AG04449 (cell line): Measurements from ENCODE around the gene LRRIQ1.

ENCODE experiments used
- CTCF ChIA-PET: fragments of 350-600 bp; formaldehyde crosslinking; extraction: SDS; loops from one replicate; lab custom pipeline; 2021; ENCODE audit warnings: antibody characterized with exemption; lab: Yijun Ruan, JAX
- POLR2A ChIA-PET: fragments of 400-600, 350-600 bp; formaldehyde crosslinking; extraction: SDS; loops from one replicate; lab custom pipeline; 2020; ENCODE audit warnings: antibody characterized with exemption, inconsistent platforms; lab: Yijun Ruan, JAX
- DNase-seq: peaks from one replicate; pipeline ENCODE4 v3.0.0-alpha.2; 2010; ENCODE audit warnings: low read depth, low spot score
- H3K4me3 ChIP-seq: 2 replicates; pipeline ENCODE4 v1.5.1; 2011; ENCODE audit warnings: low read depth, mild to moderate bottlenecking, control low read depth, low read length
- TF ChIP-seq, protein P1 (sequence below): IDR thresholded peaks from one replicate; pipeline ENCODE4 v1.5.1; 2011; ENCODE audit warnings: mild to moderate bottlenecking, moderate library complexity, low read length, control low read depth, inconsistent platforms; ENCODE audit not compliant: insufficient read depth; ENCODE audit errors: missing control alignments

Gene LRRIQ1

DNA sequence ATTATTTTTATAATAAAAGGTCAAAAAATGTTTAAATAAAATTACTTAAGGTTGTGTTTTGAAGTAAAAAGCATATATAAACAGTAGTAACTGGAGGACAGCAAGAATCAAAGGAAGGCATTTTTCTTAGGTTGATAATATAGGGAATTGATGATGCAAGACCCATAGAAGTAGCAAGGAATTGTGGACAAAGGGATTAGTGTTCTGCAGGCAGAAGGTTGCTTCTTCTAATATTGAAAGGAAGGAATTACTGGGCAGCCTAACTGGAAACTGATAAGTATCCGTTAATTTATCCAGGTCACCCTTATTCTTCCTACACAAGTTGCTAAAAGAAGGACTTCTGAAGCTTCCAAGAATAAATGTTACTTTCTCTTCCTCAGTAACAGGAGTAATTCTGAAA, 189.3 kb downstream of the LRRIQ1 start:
- no peak overlapping the region for H3K4me3 ChIP-seq
- DNase-seq = no peak
- POLR2A ChIA-PET = no interaction called here
- TF ChIP-seq, protein P1, sequence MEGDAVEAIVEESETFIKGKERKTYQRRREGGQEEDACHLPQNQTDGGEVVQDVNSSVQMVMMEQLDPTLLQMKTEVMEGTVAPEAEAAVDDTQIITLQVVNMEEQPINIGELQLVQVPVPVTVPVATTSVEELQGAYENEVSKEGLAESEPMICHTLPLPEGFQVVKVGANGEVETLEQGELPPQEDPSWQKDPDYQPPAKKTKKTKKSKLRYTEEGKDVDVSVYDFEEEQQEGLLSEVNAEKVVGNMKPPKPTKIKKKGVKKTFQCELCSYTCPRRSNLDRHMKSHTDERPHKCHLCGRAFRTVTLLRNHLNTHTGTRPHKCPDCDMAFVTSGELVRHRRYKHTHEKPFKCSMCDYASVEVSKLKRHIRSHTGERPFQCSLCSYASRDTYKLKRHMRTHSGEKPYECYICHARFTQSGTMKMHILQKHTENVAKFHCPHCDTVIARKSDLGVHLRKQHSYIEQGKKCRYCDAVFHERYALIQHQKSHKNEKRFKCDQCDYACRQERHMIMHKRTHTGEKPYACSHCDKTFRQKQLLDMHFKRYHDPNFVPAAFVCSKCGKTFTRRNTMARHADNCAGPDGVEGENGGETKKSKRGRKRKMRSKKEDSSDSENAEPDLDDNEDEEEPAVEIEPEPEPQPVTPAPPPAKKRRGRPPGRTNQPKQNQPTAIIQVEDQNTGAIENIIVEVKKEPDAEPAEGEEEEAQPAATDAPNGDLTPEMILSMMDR = no peak
- CTCF ChIA-PET = no interaction called here

DNA sequence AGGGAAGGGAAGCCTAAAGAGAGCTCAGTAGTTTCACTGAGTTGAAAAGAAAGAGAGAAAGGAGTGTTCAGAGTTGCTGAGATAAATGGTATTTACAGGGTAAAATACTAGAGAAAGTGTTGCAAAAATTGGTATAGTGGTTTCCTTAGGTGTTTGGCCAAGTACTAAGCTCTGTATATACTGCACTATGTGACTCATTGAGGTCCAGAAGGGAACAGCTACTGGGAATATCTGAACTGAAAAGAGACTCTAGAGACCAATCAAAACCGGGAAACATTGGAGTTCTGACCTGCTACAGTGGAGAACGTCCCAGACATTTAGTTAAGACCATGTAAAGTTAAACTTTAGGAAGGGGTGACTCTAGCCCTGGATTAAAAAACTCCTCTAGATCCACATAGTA, 201.2 kb downstream of the LRRIQ1 start:
- TF ChIP-seq, protein P1 = no peak

DNA sequence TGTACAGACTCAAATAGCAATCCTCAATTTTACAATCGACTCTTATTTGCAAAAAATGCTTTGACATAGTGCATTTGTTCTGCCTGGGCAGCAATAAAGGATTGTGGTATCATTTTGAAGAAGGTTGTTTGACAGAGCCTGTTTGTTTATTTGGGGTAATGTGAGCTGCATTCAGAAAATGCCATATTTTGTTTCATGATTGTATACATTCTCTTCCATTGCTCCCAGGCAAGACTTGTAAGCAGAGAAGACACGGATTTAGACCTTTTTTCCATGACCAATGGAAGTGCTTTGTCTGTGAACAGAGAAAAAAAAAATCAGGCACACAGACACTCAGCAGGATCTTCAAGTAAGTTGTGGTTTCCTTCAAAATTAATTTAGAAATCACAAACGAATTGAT, 208.4 kb downstream of the LRRIQ1 start:
- ChIA-PET CTCF (no interaction called here), POLR2A (no interaction called here)
- TF ChIP-seq, protein P1 = no peak
- no peak overlapping the region for H3K4me3 ChIP-seq
- no peak for DNase-seq

More for the DNA sequence above, 201.2 kb downstream of the LRRIQ1 start:
- CTCF ChIA-PET = no interaction called here
- DNase-seq = no peak
- no peak overlapping the region for H3K4me3 ChIP-seq
- POLR2A ChIA-PET = no interaction called here

DNA sequence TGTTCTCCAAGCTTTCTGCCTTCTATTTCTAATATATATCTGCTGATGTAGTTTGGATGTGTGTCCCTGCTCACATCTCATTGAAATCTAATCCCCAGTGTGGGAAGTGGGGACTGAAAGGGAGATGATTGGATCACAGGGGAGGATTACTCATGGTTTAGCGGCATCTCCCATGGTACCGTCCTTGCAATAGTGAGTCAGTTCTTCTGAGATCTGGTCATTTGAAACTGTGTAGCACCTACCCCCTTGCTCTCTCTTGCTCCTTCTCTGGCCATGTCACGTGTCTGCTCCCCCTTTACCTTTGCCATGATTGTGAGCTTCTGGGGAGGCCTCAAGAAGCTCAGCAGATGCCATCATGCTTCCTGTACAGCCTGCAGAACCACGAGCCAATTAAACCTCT, 217.7 kb downstream of the LRRIQ1 start:
- CTCF ChIA-PET = no interaction called here
- DNase-seq = no peak
- POLR2A ChIA-PET = no interaction called here
- TF ChIP-seq, protein P1 = no peak
- no peak overlapping the region for H3K4me3 ChIP-seq

DNA sequence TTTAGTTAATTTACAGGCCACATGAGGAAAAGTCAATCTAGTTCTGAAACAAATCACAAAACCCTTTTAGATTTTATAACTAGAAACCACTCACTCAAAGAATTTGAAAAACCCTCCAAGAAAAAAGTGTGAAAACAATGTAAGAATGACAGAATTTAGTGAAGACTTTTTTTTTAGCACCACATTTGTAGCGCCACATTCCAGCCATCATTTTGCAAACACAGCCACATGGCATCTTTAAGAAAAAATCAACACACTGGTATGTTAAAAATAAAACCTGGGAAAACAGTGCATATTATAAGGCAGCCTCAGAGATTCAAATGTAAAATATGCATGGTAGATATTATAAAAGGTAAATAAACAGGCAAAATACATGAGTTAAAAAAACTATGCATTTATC, 221.5 kb downstream of the LRRIQ1 start:
- no peak for DNase-seq
- ChIA-PET CTCF (no interaction called here), POLR2A (no interaction called here)
- TF ChIP-seq, protein P1 = no peak
- H3K4me3 ChIP-seq = no peak overlapping the region

DNA sequence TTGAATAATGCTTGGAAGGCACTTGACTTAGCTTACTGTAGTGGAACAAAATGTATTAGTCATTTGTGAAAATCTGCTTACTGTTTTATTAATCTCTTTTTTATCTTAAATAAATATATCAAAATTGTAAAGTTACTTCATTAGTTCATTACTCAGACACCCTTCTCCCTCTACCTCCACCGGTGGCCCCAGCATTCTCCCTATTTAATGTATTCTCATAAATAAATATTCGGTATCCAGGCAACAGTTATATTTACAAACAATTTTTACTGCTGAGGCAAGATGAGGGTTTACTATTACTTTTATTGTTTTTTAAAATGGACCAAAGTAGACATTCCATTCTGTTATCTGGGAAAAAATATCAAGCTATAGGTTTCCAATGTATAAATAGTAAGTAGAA, 224.3 kb downstream of the LRRIQ1 start:
- TF ChIP-seq, protein P1 = no peak
- DNase-seq = no peak
- no peak overlapping the region for H3K4me3 ChIP-seq
- ChIA-PET POLR2A (no interaction called here), CTCF (interaction anchor here (1.1 kb wide), 1 partner anchor 50 kb away, joined by 3 read pairs; no protein-coding TSS in a partner anchor)
